NB4 (cell line): ENCODE measurements around the gene HCRTR1.

Experiments used
- DNase-seq: peaks from one replicate; pipeline ENCODE4 v3.0.0; 2010; ENCODE audit warnings: low read depth
- H3K4me3 ChIP-seq: one replicate; pipeline ENCODE4 v1.5.1; 2011; ENCODE audit warnings: mild to moderate bottlenecking, low read depth, low read length, moderate library complexity
- MYC ChIP-seq: IDR thresholded peaks from 2 replicates; pipeline ENCODE4 v1.6.1; 2011; ENCODE audit warnings: low read depth, low read length
- POLR2A ChIP-seq: IDR thresholded peaks from 2 replicates; pipeline ENCODE4 v1.6.1; 2011; ENCODE audit warnings: mild to moderate bottlenecking; ENCODE audit not compliant: insufficient read length; ENCODE audit errors: extremely low read depth
- TF ChIP-seq, protein P1 (sequence below): IDR thresholded peaks from 2 replicates; pipeline ENCODE4 v1.6.1; 2011; ENCODE audit warnings: low read depth, low read length
- TF ChIP-seq, protein P2 (sequence below): IDR thresholded peaks from one replicate; pipeline ENCODE4 v1.5.1; 2012; ENCODE audit warnings: low read depth, low read length

HCRTR1 gene

DNA sequence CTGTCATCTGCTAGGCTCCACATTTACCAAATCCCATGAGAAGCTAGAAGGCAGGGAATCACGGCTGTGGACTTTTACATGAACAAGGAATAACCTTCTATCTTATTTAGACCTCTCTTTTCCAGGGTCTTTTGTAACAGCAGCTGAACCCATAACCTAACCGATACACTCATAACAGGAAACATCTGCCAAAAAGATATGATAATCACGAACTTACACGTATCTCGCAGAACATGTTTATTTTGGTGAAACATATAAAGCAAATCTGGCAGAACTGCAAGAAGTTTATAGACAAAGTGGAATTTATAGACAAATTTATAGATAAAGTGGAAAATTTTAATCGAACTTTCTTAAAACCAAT, 20.8 kb upstream of the HCRTR1 start:
- no peak overlapping the region for H3K4me3 ChIP-seq
- TF ChIP-seq, protein P1, sequence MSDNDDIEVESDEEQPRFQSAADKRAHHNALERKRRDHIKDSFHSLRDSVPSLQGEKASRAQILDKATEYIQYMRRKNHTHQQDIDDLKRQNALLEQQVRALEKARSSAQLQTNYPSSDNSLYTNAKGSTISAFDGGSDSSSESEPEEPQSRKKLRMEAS: no peak
- TF ChIP-seq MYC (no peak), POLR2A (no peak)
- TF ChIP-seq, protein P2, sequence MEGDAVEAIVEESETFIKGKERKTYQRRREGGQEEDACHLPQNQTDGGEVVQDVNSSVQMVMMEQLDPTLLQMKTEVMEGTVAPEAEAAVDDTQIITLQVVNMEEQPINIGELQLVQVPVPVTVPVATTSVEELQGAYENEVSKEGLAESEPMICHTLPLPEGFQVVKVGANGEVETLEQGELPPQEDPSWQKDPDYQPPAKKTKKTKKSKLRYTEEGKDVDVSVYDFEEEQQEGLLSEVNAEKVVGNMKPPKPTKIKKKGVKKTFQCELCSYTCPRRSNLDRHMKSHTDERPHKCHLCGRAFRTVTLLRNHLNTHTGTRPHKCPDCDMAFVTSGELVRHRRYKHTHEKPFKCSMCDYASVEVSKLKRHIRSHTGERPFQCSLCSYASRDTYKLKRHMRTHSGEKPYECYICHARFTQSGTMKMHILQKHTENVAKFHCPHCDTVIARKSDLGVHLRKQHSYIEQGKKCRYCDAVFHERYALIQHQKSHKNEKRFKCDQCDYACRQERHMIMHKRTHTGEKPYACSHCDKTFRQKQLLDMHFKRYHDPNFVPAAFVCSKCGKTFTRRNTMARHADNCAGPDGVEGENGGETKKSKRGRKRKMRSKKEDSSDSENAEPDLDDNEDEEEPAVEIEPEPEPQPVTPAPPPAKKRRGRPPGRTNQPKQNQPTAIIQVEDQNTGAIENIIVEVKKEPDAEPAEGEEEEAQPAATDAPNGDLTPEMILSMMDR: no peak
- no peak for DNase-seq

DNA sequence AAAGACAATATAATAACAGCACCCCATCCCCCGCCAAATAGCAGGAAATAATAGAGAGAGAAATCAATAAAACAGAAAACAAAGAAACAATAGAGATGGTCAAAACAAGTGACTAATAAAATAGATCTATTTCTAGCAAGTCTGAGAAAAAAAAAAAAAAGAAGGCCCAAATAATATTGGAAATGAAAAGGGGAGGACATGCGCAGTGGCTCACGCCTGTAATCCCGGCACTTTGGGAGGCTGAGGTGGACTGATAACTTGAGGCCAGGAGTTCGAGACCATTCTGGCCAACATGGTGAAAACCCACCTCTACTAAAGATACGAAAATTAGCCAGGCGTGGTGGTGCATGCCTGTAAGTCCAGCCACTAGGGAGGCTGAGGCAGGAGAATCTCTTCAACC, 18.5 kb upstream of the HCRTR1 start:
- no peak for DNase-seq
- H3K4me3 ChIP-seq: no peak overlapping the region
- no peak for TF ChIP-seq POLR2A
- TF ChIP-seq, protein P1: no peak
- TF ChIP-seq MYC: no peak
- TF ChIP-seq, protein P2: no peak

DNA sequence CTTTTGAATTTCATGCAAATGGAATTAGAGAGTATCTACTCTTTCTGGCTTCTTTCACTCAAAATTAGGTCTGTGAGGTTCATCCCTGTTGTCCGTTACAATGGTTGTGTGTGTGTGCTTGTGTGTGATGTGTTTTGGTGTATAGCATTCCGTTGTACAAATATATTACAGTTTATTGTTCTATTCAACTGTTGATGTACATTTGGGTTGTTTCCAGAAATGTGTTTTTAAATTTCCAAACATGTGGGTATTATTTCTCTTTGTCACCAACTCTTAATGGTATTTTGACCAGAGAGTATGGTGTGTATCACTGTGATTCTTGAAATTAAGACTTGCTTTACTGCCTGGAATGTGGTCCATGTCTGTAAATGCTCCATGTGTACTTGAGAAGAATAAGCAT, 16.8 kb upstream of the HCRTR1 start:
- DNase-seq: no peak
- no peak overlapping the region for H3K4me3 ChIP-seq
- TF ChIP-seq MYC (no peak), POLR2A (no peak)
- TF ChIP-seq, protein P2: no peak
- TF ChIP-seq, protein P1: no peak

DNA sequence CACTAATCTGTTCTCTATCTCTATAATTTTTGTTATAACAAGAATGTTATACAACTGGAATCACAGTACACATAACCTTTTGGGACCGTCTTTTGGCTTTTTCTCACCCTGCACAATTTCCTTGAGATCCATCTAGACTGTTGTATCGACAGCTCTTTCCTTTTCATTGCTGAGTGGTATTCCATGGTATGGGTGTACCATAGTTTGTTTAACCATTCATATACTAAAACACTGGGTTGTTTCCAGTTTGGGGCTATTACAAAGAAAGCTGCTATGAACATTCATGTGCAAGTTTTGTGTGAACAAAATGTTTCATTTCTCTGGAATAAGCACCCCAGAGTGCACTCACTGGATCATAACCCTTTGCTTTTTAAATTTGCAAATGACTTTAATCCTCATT, 15.4 kb upstream of the HCRTR1 start:
- no peak overlapping the region for H3K4me3 ChIP-seq
- TF ChIP-seq POLR2A: no peak
- TF ChIP-seq MYC: no peak
- TF ChIP-seq, protein P2: no peak
- TF ChIP-seq, protein P1: no peak

DNA sequence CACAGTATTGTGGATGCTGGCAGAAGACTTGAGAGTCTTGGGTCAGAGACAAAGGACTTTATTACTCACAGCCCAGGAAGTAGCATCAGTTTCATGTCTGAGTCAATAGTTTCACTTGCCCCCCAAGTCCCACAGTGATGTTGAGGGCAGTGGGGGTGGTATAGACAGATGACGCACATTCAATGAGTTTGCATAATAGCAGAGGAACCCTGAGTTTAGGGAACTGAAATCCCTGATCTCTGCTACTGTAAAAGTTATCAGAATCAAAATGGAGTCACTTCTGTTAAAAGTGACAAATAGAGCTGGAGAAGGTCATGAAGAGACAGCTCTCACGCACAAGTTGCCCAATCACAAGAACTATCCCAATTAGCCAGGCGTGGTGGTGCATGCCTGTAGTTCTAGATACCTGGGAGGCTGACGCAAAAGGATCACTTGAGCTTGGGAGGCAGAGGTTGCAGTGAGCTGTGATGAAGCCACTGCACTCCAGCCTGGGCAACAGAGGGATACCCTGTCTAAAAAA, 11.5 kb upstream of the HCRTR1 start:
- TF ChIP-seq MYC (no peak), POLR2A (no peak)
- TF ChIP-seq, protein P2: no peak
- TF ChIP-seq, protein P1: no peak
- H3K4me3 ChIP-seq: no peak overlapping the region
- peak; percentile 75 for DNase-seq

More for the DNA sequence above, 15.4 kb upstream of the HCRTR1 start:
- no peak for DNase-seq

DNA sequence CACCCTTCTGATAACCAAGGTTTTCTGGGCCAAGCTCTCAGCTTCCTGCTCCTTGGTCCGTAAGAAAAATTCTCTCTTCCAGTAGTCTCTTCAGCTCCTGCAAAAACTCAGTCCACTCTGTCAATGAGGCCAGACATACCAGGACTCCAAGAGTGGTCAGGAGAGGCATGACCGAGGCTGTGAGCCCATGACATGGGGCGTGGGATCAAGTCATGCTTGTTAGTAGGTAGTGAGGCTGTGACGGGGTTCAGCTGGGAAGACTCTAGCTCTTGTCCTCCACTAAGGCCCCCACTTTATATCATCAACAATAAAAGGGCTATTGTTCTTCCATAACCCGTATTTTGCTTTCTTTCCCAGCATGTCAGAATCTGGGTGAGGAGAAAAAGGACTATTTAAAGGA, 10.1 kb upstream of the HCRTR1 start:
- no peak for TF ChIP-seq POLR2A
- TF ChIP-seq, protein P2: no peak
- DNase-seq: no peak
- no peak overlapping the region for H3K4me3 ChIP-seq
